Stimulated activated CD8-positive, alpha-beta memory T cell treated with anti-CD3 and anti-CD28 coated beads, Interleukin-12 subunit alpha, Interleukin-12 subunit beta, amount 100 ng/mL, for 24 hours (primary cell): Measurements from ENCODE around the gene TSHZ2.
"Not testable (repeated sequence)": the region's sequence is repeated elsewhere in the genome, so short reads cannot be mapped to it uniquely, and the experiment has no call there.

ENCODE experiments used
- DNase-seq: peaks from one replicate; pipeline ENCODE4 v3.0.0-alpha.2; 2020; ENCODE audit errors: extremely low read depth

TSHZ2 gene

DNA sequence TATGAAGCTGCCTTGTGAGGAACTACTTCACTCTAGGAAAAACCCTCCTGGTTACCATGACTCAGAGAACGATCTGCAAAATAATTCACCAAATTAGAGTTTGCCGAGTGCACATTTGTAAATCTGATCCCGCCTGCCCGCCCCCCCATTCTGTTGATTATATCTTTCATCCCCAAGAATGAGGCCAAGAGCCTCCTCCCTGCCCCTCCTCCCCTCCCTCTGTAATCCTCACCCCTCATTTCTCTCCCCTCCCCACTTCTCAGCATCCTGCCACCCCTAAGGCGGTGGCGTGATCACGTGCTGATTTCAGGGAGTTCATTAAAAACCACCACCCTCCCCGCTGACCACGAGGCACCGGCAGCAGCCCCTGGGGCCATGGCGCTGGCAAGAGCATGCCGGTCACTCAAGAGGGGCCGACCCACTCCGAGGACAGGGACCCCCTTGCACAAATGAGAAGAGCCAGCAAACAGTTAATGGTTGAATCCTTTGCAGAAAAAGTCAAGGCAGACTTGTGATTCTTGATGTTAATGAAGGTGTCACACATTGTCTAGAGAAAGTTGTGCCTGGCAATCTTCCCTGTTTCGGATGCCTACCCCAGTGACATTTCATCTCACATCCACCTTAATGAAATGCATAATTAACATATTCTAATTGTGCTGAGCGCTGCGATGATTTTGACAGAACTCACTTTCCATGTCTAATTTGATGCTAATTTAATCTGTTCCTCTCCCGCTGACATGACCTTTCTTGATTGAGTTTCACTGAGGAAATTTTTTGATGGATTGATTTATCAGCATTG, 373.6 kb downstream of the TSHZ2 start:
- DNase-seq, result no peak

DNA sequence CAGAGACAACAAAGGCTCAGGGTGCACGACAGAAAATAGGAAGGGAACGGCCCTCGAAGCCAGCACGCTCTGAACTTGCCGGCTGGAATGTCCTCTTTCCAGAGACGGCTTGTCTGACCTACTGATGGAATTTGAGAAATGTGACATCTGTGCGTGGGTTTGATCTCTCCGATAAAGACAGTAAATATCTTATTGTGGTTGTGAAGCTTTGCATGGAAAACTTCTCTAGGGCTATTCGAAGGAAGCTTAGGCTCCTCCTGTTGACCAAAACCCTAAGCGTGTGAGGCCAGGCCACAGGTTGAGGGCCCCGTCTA, 374.1 kb downstream of the TSHZ2 start:
- DNase-seq, result no peak

DNA sequence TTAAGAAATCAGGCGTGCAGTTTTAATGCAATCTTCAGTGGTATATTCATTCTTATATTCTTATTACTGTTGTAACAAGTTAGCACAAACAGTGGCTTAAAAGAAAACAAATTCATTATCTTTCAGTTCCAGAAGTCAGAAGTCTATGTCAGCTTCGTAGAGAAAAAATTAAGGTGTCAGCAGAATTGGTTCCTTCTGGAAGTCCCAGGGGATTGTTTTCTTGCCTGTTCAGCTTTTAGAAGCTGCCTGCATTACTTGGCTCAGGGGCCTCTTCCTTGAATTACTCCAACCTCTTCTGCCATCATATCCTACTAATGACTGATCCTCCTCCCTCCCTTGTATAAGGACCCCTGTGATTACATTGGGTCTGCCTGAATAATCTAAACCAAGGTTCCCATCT, 377.6 kb downstream of the TSHZ2 start:
- DNase-seq, result no peak

DNA sequence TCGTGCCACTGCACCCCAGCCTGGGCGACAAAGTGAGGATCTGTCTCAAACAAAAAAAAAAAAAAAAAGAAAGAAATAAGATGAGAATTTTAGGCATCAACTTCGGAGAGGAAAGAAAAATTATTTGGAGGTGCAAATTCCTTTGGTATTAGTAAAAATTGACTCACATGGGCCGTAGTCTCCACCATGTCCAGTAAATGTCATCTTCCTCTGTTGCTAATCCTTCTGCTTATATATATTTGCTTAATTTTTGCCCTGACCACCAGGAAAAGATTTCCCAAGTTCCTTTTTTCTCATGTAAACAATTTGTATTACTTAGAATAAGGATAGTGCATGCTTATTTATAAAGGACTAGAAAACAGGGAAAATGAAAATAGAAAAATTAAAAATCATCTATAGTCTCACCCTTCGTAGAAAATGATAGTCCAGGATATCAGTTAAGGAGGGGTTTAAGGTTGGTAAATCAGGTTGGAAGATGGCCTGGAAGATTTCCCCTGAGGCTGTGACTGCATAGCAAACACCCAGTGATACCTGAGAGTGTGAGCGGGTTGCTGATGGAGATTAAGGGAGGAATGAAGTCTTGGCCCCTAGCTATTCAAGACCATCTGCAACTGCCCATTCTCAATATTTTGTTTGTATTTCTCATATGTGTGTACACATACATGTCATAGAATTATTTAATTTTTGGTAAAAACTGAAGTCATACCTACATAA, 380.7 kb downstream of the TSHZ2 start:
- DNase-seq, result no peak

DNA sequence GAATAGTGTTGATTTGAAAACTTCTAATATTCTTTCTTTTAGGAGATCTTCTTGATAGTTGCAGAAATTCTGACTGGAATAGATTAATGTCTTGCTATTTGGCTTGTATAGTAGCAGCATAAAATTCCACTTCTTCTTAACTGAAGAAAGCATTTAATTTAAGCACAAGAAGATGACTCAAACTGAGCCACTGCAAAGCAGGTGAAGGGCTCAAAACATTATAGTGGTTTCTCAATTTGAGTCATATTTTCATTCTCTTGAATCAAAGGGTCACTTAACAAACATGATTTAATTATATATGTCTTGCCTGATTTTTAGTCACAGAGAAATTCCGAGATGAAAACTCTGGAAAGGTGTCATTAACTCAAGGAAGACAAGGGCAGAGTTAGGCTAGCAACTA, 382.2 kb downstream of the TSHZ2 start:
- no peak for DNase-seq

DNA sequence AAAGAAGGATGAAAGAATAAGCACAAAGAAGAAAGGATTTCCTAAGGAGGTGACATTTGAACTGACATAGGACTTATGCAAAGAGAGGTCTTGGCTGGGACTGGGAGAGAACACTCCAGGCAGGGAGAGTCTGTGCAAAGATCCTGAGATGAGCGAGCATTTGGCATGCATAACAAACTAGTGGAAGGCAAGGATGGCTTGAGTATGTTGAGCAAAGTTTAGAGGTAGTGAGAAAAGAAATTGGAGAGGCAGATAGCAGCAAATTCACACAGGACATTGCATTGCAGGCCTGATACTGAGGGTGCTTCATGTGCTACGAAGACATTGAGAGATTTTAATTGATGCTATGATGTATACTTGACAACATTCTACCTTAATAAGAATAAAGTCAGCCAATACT, 383.6 kb downstream of the TSHZ2 start:
- DNase-seq, result no peak

DNA sequence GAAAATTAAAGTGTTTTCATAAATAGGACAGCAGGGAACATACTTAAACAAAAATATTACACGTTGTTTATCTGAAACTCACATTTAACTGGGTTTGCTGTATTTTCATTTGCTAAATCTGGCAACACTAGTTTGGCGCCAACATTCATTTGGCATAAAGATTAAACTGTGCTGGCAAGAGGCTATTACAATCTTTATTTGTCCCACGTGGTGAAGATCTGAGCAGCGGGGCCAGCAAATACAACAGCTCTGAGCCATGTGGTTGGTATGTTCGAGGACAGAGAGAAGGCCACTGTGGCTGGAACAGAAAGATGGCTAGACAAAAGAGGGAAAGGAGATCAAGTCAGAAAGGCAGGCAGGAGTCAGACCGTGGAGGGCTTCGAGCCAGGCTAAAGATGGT, 387.3 kb downstream of the TSHZ2 start:
- no peak for DNase-seq

DNA sequence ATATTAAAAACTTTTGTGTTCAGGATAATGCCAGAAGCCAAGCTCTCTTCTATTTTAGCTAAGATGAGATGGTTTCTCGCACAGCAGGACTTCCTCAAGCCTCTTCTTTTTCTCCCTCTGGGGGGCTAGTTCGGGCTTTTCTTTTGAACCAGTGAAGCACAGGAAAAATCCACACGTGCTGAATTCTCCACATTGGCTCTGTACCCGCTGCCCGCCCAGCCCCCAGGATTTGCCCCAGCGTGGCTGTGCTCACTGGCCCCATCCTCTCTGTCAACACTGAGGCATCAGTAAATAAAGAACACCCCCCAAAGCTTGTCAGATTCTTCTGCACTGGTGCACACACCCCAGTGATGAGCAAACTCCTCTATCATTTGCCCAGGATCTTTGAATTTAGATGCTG, 388.7 kb downstream of the TSHZ2 start:
- DNase-seq, result no peak

DNA sequence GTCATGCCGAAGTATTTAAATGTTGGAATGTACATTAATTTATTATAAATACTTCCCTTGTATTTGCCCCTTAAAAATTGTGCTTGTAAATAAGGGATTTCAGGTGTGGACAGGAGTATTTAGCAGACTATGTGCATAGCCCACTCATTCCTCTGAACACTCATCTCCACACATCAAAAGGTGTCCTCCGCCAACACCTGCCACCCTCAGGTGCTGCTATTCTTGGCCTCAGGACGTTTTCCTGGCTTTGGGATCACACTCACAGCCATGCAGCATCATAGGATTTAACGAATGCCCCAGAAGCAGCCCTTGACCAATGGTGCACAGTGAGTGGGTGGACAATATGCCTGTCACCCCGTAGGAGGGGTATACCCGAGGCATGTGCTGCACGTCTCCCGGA, 390.6 kb downstream of the TSHZ2 start:
- DNase-seq, result no peak

DNA sequence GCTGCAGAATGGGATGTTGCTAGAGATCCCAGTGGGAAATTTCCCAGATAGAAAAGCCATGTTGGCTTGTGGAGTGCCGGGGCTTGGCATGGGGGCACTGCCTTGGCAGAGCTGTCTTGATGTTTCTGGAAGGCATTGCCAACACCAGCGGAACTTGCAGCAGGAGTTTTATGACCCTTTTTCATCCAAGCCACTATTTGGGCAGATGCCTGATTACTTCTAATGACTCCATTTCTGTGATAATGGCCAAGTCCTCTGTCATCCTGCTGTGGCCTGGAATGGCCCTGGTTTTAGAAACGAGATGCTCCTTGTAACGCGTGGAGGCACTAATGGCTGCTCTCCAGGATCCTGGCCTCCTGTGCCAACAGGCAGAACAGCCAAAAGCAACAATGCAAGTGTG, 392.5 kb downstream of the TSHZ2 start:
- DNase-seq, result no peak

DNA sequence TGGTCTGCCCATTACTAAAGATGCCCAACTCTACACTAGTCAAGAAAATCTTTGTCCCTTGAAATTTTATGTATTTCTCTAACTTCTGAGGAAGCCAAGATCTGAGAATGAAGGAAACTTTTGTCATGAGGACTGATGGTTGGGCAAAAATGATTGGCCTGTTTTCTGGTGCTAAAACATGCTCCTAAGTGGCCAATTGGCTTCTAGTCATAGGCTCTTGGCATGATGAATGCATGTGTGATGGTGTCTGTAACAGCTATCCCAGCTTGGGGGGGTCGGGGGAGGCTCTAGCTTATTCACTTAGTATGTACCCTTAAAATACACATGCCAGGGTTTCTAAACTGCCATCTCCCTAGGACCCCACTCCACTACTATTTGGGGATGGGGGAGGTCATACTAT, 392.9 kb downstream of the TSHZ2 start:
- DNase-seq, result no peak

DNA sequence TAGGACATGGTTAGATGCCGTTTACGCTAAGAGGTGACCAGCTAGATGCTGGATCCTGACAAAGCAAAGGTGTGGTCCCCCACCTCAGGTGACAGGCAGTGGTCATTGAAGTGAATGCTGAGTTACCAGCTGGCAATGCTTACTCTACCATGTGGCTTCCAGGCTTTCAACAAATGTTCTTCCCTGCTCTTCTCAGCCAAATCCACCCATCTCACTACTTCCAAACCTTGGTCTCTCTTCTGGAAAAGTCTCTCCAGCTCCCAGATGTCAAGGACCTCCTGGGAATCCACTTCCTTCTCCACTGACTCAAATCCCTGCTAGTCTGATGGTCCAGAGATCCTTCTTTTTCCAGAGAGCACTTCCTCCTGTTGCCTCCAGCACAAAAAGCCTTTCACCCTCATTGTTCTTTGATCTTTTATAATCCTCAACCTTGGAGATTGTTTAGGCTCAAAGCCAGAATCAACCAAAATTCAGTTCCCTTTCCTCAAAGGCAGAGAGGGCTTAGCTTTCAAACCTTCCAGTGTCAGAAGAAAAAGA, 393.4 kb downstream of the TSHZ2 start:
- no peak for DNase-seq

DNA sequence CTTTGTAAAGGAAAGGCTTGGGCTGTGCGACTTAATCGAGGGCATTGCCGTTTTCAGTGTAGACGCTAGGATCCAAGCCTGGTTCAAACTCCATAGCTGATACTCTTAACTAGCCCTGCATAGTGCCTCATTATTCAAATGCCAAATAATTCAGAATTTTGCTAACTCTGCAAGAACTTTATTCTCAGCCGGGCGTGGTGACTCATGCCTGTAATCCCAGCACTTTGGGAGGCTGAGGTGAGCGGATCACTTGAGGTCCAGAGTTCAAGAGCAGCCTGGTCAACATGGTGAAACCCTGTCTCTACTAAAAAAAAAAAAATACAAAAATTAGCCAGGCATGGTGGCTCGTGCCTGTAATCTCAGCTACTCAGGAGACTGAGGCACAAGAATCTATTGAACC, 394.8 kb downstream of the TSHZ2 start:
- not testable (repeated sequence) for DNase-seq

DNA sequence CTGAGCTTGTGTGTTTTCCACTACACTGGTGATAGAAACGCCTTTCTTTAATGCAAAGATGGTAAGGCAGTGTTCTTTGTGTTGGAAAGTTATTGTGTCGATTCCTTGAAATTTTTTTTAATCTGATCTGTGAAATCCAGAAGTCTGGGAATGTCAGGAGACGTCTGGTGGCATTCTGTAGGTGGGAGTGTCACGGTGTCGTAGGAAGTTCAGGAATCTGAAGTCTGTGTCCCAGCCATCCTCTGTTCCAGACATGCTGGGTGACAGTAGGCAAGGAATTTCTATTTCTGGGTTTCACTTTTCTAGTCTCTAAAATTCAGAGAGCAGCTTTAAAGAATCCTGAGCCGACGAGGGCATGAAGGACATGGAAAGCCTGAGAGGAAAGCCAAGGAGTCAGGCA, 397.7 kb downstream of the TSHZ2 start:
- DNase-seq, result no peak

DNA sequence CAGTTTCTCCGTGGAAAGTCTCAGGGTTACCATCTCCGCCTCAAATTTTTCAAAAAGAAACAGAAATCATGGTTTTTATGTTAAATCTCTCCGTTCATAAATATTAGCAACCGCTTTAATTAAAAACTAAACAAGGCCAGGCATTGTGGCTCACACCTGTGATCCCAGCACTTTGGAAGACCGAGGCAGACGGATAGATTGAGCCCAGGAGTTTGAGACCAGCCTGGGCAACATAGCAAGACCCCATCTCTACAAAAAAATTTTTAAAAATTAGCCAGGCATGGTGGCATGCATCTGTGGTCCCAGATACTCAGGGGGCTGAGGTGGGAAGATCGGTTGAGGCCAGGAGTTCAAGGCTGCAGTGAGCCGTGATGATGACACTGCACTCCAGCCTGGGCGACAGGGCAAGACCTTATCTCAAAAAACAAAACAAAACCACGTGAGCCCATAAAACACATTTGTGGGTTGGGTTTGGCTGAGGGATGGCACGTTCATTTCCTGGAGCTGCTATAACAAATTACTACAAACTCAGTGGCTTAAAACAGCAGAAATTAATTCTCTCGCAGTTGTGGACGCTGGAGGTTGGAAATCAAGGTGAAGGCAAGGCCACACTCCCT, 398.3 kb downstream of the TSHZ2 start:
- no peak for DNase-seq

DNA sequence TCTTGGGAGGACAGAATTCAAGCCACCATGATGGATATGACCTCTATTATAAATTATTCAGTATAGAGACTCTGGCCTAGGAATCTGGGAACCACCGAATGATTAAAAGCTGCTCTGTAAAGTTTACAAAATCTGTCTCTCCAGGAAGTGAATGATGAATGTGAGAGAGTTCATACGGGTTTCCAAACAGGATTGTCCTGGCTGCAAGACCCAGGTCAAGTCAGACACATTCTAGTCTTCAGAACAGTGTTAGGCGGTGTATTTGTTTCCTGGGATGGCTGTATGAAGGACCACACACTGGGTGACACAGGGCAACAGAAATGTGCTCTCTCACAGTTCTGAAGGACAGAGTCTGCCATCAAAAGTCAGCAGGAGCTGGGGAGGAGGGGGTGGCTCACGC, 399.1 kb downstream of the TSHZ2 start:
- no peak for DNase-seq

DNA sequence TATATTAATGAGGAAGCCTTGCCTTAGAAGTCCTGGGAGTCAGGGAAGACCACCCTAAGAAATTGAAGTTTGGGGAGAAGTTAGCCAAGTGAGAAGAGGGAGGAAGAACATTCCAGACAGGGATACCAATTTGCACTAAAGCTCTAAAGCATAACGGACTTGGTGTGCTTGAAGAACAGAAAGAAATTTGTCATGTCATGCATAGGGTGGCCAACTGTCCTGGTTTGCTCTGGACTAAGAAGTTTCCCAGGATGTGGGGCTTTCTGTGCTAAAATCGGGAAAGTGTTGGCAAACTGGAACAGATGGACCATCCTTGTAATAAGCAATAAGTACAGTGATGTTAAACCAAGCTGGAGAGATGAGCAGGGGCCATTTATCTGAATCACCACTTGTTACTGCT, 403.9 kb downstream of the TSHZ2 start:
- no peak for DNase-seq

DNA sequence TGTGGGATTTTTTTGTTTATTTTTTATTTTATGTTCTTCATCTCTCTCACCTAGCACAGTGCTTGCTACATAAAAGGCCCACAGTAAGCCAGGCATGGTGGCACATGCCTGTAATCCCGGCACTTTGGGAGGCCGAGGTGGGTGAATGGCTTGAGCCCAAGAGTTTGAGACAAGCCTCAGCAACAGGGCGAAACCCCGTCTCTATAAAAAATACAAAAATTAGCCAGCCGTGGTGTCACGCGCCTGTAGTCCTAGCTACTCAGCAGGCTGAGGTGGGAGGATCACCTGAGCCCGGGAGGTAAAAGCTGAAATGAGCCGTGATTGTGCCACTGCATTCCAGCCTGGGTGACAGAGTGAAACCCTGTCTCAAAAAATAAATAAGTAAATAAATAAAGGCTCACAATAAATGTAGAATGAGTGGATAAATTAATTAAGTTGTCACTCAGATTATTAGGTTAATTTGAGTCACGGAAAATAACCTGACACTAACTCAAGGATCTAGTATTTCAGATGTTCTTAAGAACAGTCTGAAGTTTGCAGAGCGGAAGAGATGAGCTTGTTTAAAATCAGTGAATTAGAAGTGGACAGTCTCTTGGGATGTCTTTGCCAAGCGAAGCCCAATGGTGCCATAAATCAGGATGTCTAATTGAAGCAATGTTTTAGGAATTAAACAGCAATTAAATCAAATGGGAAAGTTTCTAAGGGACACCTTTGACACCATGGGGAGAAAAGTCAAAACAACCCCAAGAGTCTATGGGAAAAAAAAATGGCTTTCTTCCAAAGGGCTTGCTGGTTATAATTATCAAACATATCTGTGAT, 407.1 kb downstream of the TSHZ2 start:
- DNase-seq, result no peak

DNA sequence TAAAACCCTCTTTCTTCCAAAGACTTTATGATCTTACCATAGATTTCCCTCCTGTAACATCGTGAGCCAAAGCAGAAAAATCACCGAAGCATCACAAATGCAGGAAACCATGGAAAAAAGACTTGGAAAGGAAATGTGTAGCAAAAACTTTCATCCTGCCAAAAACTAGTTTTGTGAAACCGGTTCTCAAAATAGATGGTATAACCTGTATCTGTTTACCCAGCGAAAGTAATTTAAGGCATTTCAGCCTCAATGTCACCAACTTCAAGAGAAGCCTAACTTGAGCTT, 407.6 kb downstream of the TSHZ2 start:
- no peak for DNase-seq

DNA sequence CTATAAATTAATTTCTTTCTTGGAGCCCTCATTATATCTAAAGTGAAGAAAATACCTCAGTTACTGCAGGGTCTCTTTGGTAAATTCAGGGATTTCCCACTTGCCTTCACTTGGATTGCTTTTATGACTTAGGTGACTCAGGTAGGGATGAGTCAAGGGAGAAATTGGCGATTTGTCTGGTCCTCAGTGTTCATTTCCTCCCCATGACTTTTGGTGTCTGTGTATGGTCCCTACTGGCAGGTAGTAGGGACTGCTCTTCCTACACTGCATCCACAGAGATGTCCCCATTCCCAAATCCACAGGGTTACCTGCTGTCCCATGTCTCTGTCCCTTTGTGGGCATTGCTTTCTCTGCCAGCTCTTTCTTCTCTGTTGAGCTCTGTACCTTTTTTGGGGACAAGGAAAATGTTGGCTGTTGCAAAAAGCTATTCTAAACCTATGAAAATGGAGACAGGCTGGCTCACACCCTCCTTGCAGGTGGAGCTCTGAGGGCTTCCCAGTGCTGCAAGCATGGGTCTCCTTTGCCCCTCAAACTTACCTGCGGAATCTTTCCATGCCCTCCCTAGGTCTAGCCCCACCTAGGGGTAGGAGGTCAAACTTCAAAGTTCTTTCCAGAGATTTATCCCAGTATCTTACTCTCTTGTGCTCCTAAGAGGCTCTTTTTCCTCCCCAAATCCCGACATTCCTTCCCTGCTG, 409.6 kb downstream of the TSHZ2 start:
- DNase-seq, result no peak

DNA sequence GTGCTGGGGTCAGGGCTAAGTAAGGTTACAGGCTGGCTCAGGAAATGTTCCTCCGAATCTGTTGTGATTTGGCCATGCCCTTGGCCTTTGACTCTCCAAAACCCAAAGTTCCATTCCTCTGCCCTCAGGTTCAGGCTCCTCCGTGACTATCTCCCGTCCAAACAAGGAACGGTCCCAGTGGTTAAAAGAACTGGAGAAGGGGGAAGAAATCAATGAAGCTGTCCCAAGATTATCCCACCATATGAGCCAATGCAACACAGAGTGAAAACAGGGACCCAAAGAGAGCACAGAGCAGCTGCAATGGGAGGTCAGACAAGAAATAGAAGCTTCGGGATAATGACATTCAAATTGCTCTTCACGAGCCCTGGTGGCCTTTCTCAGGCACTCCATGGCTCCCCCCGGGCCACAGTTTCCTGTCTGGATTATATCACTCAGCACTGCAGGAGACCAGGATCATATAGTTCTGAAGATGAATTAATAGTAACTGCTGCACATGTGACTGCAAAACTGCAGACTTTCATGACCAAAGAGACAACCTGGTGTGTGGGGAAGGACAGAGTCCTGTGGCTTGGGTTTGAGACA, 410.2 kb downstream of the TSHZ2 start:
- DNase-seq, result no peak
